Stimulated activated naive CD4-positive, alpha-beta T cell (primary cell): ENCODE measurements around the gene MRPL58.
A peak's percentile ranks its signal among the peaks of the same experiment; 100 is the strongest.
"Not testable (repeated sequence)": the region's sequence is repeated elsewhere in the genome, so short reads cannot be mapped to it uniquely, and the experiment has no call there.

ENCODE experiments used
- DNase-seq, 6 experiments: peaks; one replicate each; lab custom pipeline; 2025; lab: John Stamatoyannopoulos, UW

Gene MRPL58

GRCh38 chr17:75012346-75013091 lies at the start of gene MRPL58:
Gene MRPL58 (plus strand): TSS chr17:75012670. CDS start chr17:75012687, 17 bp downstream.
- DNase-seq = peak; percentile 50 to 78 (median 64)

- DNase-seq = no peak
Measured at GRCh38 chr17:74963656-74964055, 48.8 kb upstream of the MRPL58 start.

GRCh38 chr17:74964246-74964761 lies 48.2 kb upstream of the MRPL58 start:
- DNase-seq = no peak

GRCh38 chr17:74964988-74965622 lies 47.4 kb upstream of the MRPL58 start:
- DNase-seq = no peak

- DNase-seq = no peak
Measured at GRCh38 chr17:74968361-74968780, 44.1 kb upstream of the MRPL58 start.

GRCh38 chr17:74969501-74969900 lies 43.0 kb upstream of the MRPL58 start:
- not testable (repeated sequence) for DNase-seq

- no peak for DNase-seq
Measured at GRCh38 chr17:74970395-74970794, 42.1 kb upstream of the MRPL58 start.

GRCh38 chr17:74971069-74971841 lies 41.2 kb upstream of the MRPL58 start:
- DNase-seq = no peak

GRCh38 chr17:74971842-74972106 lies 40.7 kb upstream of the MRPL58 start:
- DNase-seq = no peak

- peak; percentile 63 to 90 (median 82) for DNase-seq
Measured at GRCh38 chr17:74972107-74972972, 40.1 kb upstream of the MRPL58 start, which contains the start of gene HID1. Gene HID1 (minus strand): TSS chr17:74972759. CDS start chr17:74972656, 103 bp downstream.

- DNase-seq = no peak
Measured at GRCh38 chr17:74972973-74973328, 39.5 kb upstream of the MRPL58 start.

DNA sequence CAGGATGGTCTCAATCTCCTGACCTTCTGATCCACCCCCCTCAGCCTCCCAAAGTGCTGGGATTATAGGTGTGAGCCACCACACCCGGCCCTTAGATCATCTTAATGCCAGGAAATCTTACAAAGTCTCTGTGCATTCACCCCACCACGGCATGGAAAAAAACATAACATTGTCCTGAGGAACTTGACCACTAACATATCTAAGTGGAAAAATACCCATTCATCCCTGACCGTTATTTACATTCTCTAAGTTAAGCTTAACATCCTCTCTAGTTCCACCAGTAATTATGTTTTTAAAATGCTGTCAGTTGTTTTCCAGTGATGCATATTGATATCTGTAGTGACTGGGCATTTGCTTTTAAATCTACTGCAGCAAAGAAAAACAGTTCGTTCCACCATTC lies 36.5 kb upstream of the MRPL58 start:
- no peak for DNase-seq

DNA sequence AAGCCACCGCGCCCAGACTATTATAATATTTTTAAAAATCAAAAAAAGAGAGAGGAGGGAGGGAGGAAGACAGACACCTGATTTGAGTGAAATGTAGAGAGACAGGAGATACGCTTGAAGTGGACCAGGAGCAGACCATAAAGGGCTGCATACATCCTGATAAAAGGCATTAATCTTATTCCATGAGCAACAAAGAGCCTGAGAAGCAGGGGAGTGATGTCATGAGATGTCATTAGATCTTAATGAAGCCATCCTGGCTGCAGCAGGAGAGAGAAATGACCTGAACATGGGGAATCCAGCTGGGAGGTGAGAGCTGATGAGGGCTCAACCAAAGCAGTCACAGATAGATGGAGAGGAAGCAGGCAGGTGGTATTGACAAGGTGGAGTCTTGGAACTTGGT lies 34.7 kb upstream of the MRPL58 start:
- DNase-seq = no peak

GRCh38 chr17:74978240-74978639 lies 34.2 kb upstream of the MRPL58 start:
- DNase-seq = no peak

DNA sequence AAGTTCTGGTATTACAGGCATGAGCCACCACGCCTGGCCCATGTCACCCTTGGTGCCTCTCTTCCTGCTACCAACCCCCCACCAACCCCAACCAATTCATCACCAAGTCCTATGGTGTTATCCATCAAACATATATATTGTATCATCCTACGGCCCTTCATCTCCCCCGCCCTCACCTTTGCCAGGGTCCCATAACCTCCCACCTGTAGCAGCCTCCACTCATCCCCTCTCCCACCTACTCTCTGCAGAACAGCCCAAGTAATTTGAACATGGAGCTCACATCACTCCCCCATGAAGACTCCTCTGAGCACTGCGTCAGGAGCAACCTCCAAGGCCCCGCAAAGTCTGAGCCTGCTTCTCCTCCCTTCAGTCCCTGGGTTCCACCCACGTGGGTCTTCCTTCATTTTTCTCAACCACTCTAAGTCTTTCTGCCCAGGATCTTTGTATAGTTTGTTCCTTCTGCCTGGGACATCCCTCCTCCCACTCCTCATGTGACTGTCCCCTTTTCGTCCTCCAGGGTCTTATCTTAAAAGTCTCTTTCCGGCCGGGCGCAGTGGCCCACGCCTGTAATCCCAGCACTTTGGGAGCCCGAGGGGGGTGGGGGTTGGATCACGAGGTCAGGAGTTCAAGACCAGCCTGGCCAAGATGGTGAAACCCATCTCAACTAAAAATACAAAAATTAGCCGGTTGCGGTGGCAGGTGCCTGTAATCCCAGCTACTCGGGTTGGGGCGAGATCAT lies 32.9 kb upstream of the MRPL58 start:
- no peak for DNase-seq

DNA sequence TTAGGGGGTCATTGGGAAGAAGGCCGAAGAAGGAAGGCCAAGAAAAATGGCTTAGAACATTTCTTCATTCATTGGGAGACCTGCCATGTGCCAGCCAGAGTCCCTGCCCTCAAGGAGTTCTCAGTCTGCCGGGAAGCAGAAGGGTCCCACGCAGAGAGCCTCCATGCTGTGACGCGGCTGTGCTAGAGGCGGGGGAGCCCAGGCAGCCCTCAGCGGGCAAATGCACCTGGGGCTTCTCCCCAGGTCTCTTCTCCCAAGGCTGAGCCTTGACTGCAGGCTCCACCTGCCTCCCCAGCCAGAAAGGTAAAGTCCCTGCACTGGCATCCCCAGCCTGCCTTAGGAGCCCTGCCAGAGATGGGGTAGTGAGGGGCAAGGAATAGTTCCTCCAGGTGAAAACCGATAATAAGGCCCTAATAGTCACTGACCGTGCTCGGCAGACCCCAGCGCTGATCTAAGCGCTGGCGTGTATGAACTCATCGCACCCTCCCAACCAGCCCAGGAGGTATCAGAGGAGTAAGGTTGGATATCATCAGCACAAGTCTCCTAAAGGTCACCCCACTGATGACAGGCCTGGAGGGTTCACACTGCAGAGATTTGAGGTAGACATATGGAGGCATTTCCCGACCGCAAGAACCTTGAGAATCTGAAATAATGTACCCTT lies 31.0 kb upstream of the MRPL58 start:
- no peak for DNase-seq

- peak; percentile 71 to 84 (median 76) for DNase-seq
Measured at GRCh38 chr17:74981979-74982662, 30.3 kb upstream of the MRPL58 start.

- not testable (repeated sequence) for DNase-seq
Measured at GRCh38 chr17:74982663-74983313, 29.7 kb upstream of the MRPL58 start.

GRCh38 chr17:74986206-74986576 lies 26.3 kb upstream of the MRPL58 start:
- no peak for DNase-seq
